MM.1S (cell line): Measurements from ENCODE around the gene RABL3.

Source experiments
- DNase-seq: peaks from one replicate; pipeline ENCODE4 v3.0.0-alpha.2; 2015
- H2AFZ ChIP-seq: fragments of 300-600 bp; sonication (generic); 2 replicates; pipeline ENCODE4 v1.6.0; 2016; ENCODE audit warnings: antibody characterized with exemption, low read length
- H3F3A ChIP-seq: fragments of 300-600 bp; sonication (generic); 2 replicates; pipeline ENCODE4 v1.6.1; 2016; ENCODE audit warnings: mild to moderate bottlenecking, antibody characterized with exemption, low read length, moderate library complexity, mixed read lengths; ENCODE audit not compliant: insufficient read depth
- H3K27ac ChIP-seq: fragments of 300-600 bp; sonication (generic); 2 replicates; pipeline ENCODE4 v1.5.1; 2016; ENCODE audit warnings: mild to moderate bottlenecking, low read length
- H3K27me3 ChIP-seq: fragments of 300-600 bp; sonication (generic); replicated peaks from 2 replicates; pipeline ENCODE4 v1.6.0; 2016; ENCODE audit warnings: low read length; ENCODE audit not compliant: insufficient read depth
- H3K36me3 ChIP-seq: fragments of 300-600 bp; sonication (generic); replicated peaks from 2 replicates; pipeline ENCODE4 v1.6.1; 2016; ENCODE audit warnings: mild to moderate bottlenecking, low read length, mixed read lengths; ENCODE audit not compliant: insufficient read depth
- H3K4me1 ChIP-seq: fragments of 300-600 bp; sonication (generic); 2 replicates; pipeline ENCODE4 v1.6.1; 2016; ENCODE audit warnings: low read length, mixed read lengths
- H3K4me2 ChIP-seq: fragments of 300-600 bp; sonication (generic); 2 replicates; pipeline ENCODE4 v1.6.0; 2016; ENCODE audit warnings: low read depth, low read length
- H3K4me3 ChIP-seq: fragments of 300-600 bp; sonication (generic); 2 replicates; pipeline ENCODE4 v1.5.1; 2016; ENCODE audit warnings: low read length, mixed read lengths
- H3K79me2 ChIP-seq: fragments of 300-600 bp; sonication (generic); 2 replicates; pipeline ENCODE4 v1.6.1; 2016; ENCODE audit warnings: mixed run types, low read length, mixed read lengths
- H3K9ac ChIP-seq: fragments of 300-600 bp; sonication (generic); 2 replicates; pipeline ENCODE4 v1.6.1; 2016; ENCODE audit warnings: low read length, mixed read lengths
- H3K9me2 ChIP-seq: fragments of 300-600 bp; sonication (generic); replicated peaks from 2 replicates; pipeline ENCODE4 v1.6.1; 2016; ENCODE audit warnings: mild to moderate bottlenecking, low read length, mixed read lengths; ENCODE audit not compliant: insufficient read depth
- H3K9me3 ChIP-seq: fragments of 300-600 bp; sonication (generic); replicated peaks from 2 replicates; pipeline ENCODE4 v1.6.1; 2016; ENCODE audit warnings: mild to moderate bottlenecking, low read length, mixed read lengths; ENCODE audit not compliant: insufficient read depth
- H4K20me1 ChIP-seq: fragments of 300-600 bp; sonication (generic); 2 replicates; pipeline ENCODE4 v1.6.1; 2016; ENCODE audit warnings: mild to moderate bottlenecking, low read length, moderate library complexity, mixed read lengths; ENCODE audit not compliant: insufficient read depth
- EZH2 ChIP-seq: fragments of 300-600 bp; sonication (generic); optimal IDR thresholded peaks from 2 replicates; pipeline ENCODE3; 2017; ENCODE audit warnings: low read depth, mild to moderate bottlenecking, antibody characterized with exemption, low read length, mixed read lengths
- EZH2phosphoT487 ChIP-seq: fragments of 300-600 bp; sonication (generic); IDR thresholded peaks from 2 replicates; pipeline ENCODE4 v1.6.1; 2018; ENCODE audit warnings: antibody characterized with exemption, low read length
- TF ChIP-seq, protein P1 (sequence below): fragments of 300-600 bp; sonication (generic); IDR thresholded peaks from 2 replicates; pipeline ENCODE4 v1.5.1; 2016; ENCODE audit warnings: antibody characterized with exemption, low read length, mixed read lengths

RABL3 gene

DNA sequence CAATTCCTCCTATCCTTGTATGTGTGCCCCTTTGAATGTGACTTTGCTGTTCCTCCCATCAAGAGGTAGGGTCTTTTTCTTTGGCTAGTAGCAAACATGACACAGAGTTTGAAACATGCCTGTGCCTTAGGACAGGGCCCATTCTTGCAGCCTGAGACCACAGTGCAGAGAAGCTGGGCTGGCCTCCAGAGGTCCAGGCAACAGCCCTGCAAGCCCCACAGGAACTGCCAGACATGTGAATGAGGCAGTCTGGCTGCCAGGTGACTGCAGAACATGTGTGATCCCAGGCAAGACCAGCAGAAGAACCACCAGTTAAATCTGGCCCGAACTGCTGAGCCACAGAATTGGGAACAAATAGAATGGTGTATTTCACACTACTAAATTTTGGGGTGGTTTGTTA is 59.1 kb downstream of the RABL3 start:
- no peak overlapping the region for H3K4me2 ChIP-seq
- H3K9ac ChIP-seq = no peak overlapping the region
- no peaks in the 10 kb centered on the region for H3K79me2 ChIP-seq
- H3K4me3 ChIP-seq = no peak overlapping the region
- H4K20me1 ChIP-seq = no peaks in the 10 kb centered on the region
- peaks cover 6% of the 10 kb centered on the region; the same call in 1 of the 2 replicates for H3K4me1 ChIP-seq
- H3K9me3 ChIP-seq = no peaks in the 10 kb centered on the region
- no peak for DNase-seq
- no peak overlapping the region for H3K27ac ChIP-seq
- H3K36me3 ChIP-seq = no peaks in the 10 kb centered on the region
- TF ChIP-seq EZH2 (no peak), EZH2phosphoT487 (no peak)
- TF ChIP-seq, protein P1, sequence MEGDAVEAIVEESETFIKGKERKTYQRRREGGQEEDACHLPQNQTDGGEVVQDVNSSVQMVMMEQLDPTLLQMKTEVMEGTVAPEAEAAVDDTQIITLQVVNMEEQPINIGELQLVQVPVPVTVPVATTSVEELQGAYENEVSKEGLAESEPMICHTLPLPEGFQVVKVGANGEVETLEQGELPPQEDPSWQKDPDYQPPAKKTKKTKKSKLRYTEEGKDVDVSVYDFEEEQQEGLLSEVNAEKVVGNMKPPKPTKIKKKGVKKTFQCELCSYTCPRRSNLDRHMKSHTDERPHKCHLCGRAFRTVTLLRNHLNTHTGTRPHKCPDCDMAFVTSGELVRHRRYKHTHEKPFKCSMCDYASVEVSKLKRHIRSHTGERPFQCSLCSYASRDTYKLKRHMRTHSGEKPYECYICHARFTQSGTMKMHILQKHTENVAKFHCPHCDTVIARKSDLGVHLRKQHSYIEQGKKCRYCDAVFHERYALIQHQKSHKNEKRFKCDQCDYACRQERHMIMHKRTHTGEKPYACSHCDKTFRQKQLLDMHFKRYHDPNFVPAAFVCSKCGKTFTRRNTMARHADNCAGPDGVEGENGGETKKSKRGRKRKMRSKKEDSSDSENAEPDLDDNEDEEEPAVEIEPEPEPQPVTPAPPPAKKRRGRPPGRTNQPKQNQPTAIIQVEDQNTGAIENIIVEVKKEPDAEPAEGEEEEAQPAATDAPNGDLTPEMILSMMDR = no peak
- H3K27me3 ChIP-seq = no peaks in the 10 kb centered on the region
- H2AFZ ChIP-seq = no peak overlapping the region
- no peaks in the 10 kb centered on the region for H3K9me2 ChIP-seq
- no peaks in the 10 kb centered on the region for H3F3A ChIP-seq

DNA sequence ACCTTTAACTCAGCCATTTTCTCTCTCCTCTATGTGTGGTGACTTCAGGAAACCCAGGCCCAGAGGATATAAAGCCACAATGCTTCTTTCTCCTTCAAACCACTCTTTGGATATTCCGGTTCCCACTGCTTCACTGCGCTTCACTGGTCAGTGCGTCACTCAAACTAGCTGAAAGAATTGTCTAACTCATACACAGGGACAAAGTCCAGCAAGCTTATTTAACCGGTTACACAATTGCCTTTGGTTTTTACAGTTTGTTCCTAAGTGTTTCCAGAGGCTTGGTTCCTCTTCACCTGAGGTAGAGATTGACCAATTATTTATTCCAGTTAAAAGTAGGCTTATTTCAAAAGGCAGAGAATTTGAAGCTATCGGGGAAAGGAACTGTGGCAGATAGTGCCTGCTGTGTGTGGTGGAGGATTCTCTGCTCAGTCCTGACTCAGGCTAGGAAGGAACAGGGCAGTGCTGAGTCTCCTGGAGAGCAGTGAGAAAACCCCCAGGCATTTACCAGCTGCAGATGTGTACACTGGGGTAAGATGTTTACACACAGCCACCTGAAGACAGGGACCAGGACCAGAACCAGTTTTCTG is 60.1 kb downstream of the RABL3 start, which contains the start of gene HGD:
Gene HGD, minus strand, starts transcription at position 145 of the 587 bp plus-strand sequence. Its CDS starts 128 bp downstream, at position 17.
- no peaks in the 10 kb centered on the region for H3K79me2 ChIP-seq
- H2AFZ ChIP-seq = no peak within 1 kb of the TSS
- DNase-seq = no peak
- no peak within 1 kb of the TSS for H3K27ac ChIP-seq
- H3K36me3 ChIP-seq = no peaks in the 10 kb centered on the region
- H4K20me1 ChIP-seq = no peaks in the 10 kb centered on the region
- H3K4me1 ChIP-seq = peaks cover 7% of the 10 kb centered on the region; the same call in 1 of the 2 replicates
- TF ChIP-seq EZH2 (no peak), EZH2phosphoT487 (no peak)
- TF ChIP-seq, protein P1 = no peak
- H3K27me3 ChIP-seq = no peaks in the 10 kb centered on the region
- H3F3A ChIP-seq = no peaks in the 10 kb centered on the region
- no peak within 1 kb of the TSS for H3K4me3 ChIP-seq
- H3K9ac ChIP-seq = no peak within 1 kb of the TSS
- no peaks in the 10 kb centered on the region for H3K9me3 ChIP-seq
- H3K4me2 ChIP-seq = no peak within 1 kb of the TSS
- H3K9me2 ChIP-seq = no peaks in the 10 kb centered on the region

DNA sequence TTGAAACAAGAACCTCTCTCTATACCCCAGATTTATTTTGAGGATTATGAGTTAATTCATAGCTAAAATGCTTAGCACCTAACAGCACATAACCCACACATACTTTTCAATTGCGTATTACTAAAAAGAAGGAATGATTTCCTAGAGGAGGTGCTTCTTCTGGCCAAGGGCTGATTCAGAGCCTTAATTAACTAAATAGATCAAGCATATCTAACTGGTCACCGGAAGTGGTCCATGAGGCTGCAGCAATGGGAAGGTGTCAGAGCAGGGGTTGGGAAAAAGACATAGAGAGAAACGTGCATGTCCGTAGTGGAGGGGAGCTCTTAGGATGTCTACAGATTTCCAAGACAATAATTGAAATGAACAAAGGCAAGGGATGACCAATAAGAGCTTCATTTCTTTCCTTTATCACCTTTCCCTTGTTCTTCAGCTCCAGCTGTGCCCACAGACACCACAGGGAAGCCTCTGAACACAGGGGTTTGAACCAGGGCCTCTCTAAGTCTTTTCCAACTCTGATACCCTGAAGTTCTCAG is 60.7 kb downstream of the RABL3 start:
- peaks cover 7% of the 10 kb centered on the region; the same call in 1 of the 2 replicates for H3K4me1 ChIP-seq
- H3K79me2 ChIP-seq = no peaks in the 10 kb centered on the region
- no peak overlapping the region for H3K4me3 ChIP-seq
- H4K20me1 ChIP-seq = no peaks in the 10 kb centered on the region
- no peak overlapping the region for H3K4me2 ChIP-seq
- H3K9ac ChIP-seq = no peak overlapping the region
- no peaks in the 10 kb centered on the region for H3K27me3 ChIP-seq
- H3K9me2 ChIP-seq = no peaks in the 10 kb centered on the region
- H3K9me3 ChIP-seq = no peaks in the 10 kb centered on the region
- no peak overlapping the region for H2AFZ ChIP-seq
- H3F3A ChIP-seq = no peaks in the 10 kb centered on the region
- no peak for DNase-seq
- no peaks in the 10 kb centered on the region for H3K36me3 ChIP-seq
- H3K27ac ChIP-seq = no peak overlapping the region
- no peak for TF ChIP-seq EZH2phosphoT487
- TF ChIP-seq EZH2 = no peak
- TF ChIP-seq, protein P1 = no peak
